ENCODE results near the gene DIAPH3.
A peak's percentile ranks its signal among the peaks of the same experiment; 100 is the strongest.

Gene DIAPH3

GRCh38 chr13:59743195-59743594, 420.5 kb downstream of the DIAPH3 start (continued):
- no peak for TF ChIP-seq ZNF629 (tag by site-specific recombination; IDR thresholded peaks at IDR 0.05)
- TF ChIP-seq PRDM1 (tag by site-specific recombination; IDR thresholded peaks at IDR 0.05) = no peak
- TF ChIP-seq ZSCAN16 (tag by site-specific recombination; IDR thresholded peaks at IDR 0.05) = no peak
- no peak for TF ChIP-seq REST (tag by site-specific recombination; IDR thresholded peaks at IDR 0.05)
- TF ChIP-seq ZNF2 (tag by site-specific recombination; IDR thresholded peaks at IDR 0.05) = no peak
- no peak for TF ChIP-seq ZNF623 (tag by site-specific recombination; IDR thresholded peaks at IDR 0.05)
- no peak for TF ChIP-seq ZNF132 (tag by site-specific recombination; IDR thresholded peaks at IDR 0.05; ENCODE audit: borderline replicate concordance)
- TF ChIP-seq, protein P1, sequence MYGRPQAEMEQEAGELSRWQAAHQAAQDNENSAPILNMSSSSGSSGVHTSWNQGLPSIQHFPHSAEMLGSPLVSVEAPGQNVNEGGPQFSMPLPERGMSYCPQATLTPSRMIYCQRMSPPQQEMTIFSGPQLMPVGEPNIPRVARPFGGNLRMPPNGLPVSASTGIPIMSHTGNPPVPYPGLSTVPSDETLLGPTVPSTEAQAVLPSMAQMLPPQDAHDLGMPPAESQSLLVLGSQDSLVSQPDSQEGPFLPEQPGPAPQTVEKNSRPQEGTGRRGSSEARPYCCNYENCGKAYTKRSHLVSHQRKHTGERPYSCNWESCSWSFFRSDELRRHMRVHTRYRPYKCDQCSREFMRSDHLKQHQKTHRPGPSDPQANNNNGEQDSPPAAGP (tag by site-specific recombination; IDR thresholded peaks at IDR 0.05) = no peak
- no peak for TF ChIP-seq TSHZ1 (tag by site-specific recombination; IDR thresholded peaks at IDR 0.05; ENCODE audit: borderline replicate concordance)

GRCh38 chr13:59742467-59742866, 421.3 kb downstream of the DIAPH3 start:
- POLR2A ChIA-PET = no interaction called here
- H3K9me3 ChIP-seq (ENCODE audit: control insufficient read depth, insufficient read depth, low read depth, low read length) = no peaks in the 10 kb centered on the region
- CTCF ChIA-PET = no interaction called here
- no peak overlapping the region for H3K27ac ChIP-seq (ENCODE audit: extremely low read depth, low read depth, low read length)
- no peaks in the 10 kb centered on the region for H3K36me3 ChIP-seq (ENCODE audit: control insufficient read depth in 2 of 2, insufficient read depth in 1 of 2, low read length in 2 of 2)
- no peak overlapping the region for H3K4me3 ChIP-seq (ENCODE audit: low read depth, low read length)
- no peaks in the 10 kb centered on the region for H3K4me1 ChIP-seq (ENCODE audit: control insufficient read depth, insufficient read depth, low read length)
- TF ChIP-seq TRIM28 (IDR thresholded peaks at IDR 0.05; ENCODE audit: borderline replicate concordance, low read length) (no peak), PRDM1 (tag by site-specific recombination; IDR thresholded peaks at IDR 0.05) (peak; percentile 99), RBAK (tag by site-specific recombination; IDR thresholded peaks at IDR 0.05) (no peak), ZNF366 (tag by site-specific recombination; conservative IDR thresholded peaks at IDR 0.05) (peak; percentile 47; the same call in 1 of the 2 replicates)

DNA sequence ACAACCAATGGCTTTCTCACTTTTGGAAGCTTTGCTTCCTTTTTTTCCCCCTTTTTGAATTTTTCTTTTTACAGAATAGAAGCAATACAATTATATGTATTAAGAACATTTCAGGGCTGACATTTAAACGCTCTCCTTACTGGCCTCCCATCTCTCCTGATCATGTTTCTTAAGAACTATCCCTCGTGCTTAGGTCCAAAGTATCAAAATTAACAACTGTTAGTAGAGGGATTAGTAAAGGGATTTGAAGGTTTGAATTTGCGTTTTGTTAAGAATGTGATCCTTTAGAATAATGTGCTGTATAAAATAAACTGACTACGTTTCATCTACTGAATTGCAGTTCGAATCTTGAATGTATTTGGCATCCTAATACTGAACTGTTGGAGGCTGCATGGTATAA, 424.8 kb downstream of the DIAPH3 start:
- ChIA-PET POLR2A (no interaction called here), CTCF (interaction anchor here (0.5 kb wide), 1 partner anchor 33 kb away, joined by 4 read pairs; no protein-coding TSS in a partner anchor)
- H3K36me3 ChIP-seq (ENCODE audit: control insufficient read depth in 2 of 2, insufficient read depth in 1 of 2, low read length in 2 of 2) = no peaks in the 10 kb centered on the region
- H3K9me3 ChIP-seq (ENCODE audit: control insufficient read depth, insufficient read depth, low read depth, low read length) = no peaks in the 10 kb centered on the region
- no peak overlapping the region for H3K27ac ChIP-seq (ENCODE audit: extremely low read depth, low read depth, low read length)
- TF ChIP-seq ZBTB49 (tag by site-specific recombination; IDR thresholded peaks at IDR 0.05; ENCODE audit: low read depth) (no peak), ZBTB1 (tag by site-specific recombination; IDR thresholded peaks at IDR 0.05) (no peak)
- no peak overlapping the region for H3K4me3 ChIP-seq (ENCODE audit: low read depth, low read length)
- H3K4me1 ChIP-seq (ENCODE audit: control insufficient read depth, insufficient read depth, low read length) = no peaks in the 10 kb centered on the region
